ENCODE measurements around the gene MIAT.

- TF ChIP-seq EZH2phosphoT487 (IDR thresholded peaks at IDR 0.05; ENCODE audit: low read length): no peak
- TF ChIP-seq CTCF (IDR thresholded peaks at IDR 0.05; ENCODE audit: low read length): no peak
- TF ChIP-seq EZH2 (optimal IDR thresholded peaks at IDR 0.05; ENCODE audit: low read depth, low read length): no peak
These were observed 9.3 kb upstream of the MIAT start for GRCh38 chr22:26648011-26648497.
